Mesodermal cell (in vitro differentiated cells): ENCODE measurements around the gene ACTL7B.
"Not testable (repeated sequence)": the region's sequence is repeated elsewhere in the genome, so short reads cannot be mapped to it uniquely, and the experiment has no call there.

Experiments
- H3K27ac ChIP-seq: 2 replicates; pipeline ENCODE4 v1.7.0; 2013; ENCODE audit warnings: mild to moderate bottlenecking, low read depth, low read length, moderate library complexity; ENCODE audit not compliant: severe bottlenecking
- H3K36me3 ChIP-seq: 2 replicates; pipeline ENCODE4 v1.7.1; 2013; ENCODE audit warnings: mild to moderate bottlenecking, low read length, moderate library complexity; ENCODE audit not compliant: control insufficient read depth, insufficient read depth
- H3K4me1 ChIP-seq: one replicate; pipeline ENCODE4 v1.7.1; 2013; ENCODE audit warnings: mild to moderate bottlenecking, low read length; ENCODE audit not compliant: insufficient read depth, control insufficient read depth, poor library complexity, severe bottlenecking
- H3K4me3 ChIP-seq: 2 replicates; pipeline ENCODE4 v1.7.0; 2013; ENCODE audit warnings: low read length, control low read depth, mild to moderate bottlenecking; ENCODE audit not compliant: insufficient read depth, poor library complexity, severe bottlenecking; ENCODE audit errors: extremely low read depth
- H3K9me3 ChIP-seq: 2 replicates; pipeline ENCODE4 v1.7.1; 2013; ENCODE audit warnings: mild to moderate bottlenecking, low read length, moderate library complexity; ENCODE audit not compliant: control insufficient read depth
- WGBS, 2 experiments: methylation state at CpG; one replicate each; pipeline ENCODE4 v1.1.5; 2013; ENCODE audit warnings: missing lambda C conversion rate in 2 of 2; ENCODE audit not compliant: insufficient coverage in 2 of 2; 5-methylcytosine and 5-hydroxymethylcytosine counted together

ACTL7B gene

DNA sequence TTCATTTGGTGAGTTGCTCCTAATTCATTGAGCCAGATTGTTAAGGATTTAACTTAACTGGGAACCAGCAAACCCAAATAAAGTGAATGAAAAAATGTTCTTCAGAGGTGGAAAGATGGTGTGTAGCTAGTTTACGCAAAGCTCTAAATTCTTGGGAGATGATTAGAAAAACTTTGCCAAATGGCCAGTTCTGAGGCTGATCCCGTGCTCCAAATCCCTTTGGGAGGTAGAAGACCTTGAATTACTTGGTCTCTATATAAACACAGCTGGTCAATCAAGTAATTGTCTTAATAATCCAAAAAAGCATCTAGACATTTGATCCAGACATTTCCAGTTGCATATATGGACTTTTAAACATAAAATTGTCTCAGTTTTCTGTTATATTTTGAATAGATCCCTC lies 11.4 kb downstream of the ACTL7B start:
- Histone ChIP-seq H3K4me1 (no peaks in the 10 kb centered on the region), H3K27ac (no peak overlapping the region), H3K9me3 (no peaks in the 10 kb centered on the region), H3K36me3 (no peaks in the 10 kb centered on the region), H3K4me3 (no peak overlapping the region)
- WGBS, 2 experiments = 100% methylated on average over 1 of the region's 2 CpGs

- no peaks in the 10 kb centered on the region for H3K36me3 ChIP-seq
- H3K9me3 ChIP-seq = no peaks in the 10 kb centered on the region
- no peak overlapping the region for H3K4me3 ChIP-seq
- WGBS, 2 experiments = 83 to 85% methylated on average over 14 to 15 of the region's 16 CpGs
- H3K27ac ChIP-seq = no peak overlapping the region
- H3K4me1 ChIP-seq = no peaks in the 10 kb centered on the region
Observed at GRCh38 chr9:108842610-108843295, 13.0 kb downstream of the ACTL7B start.

DNA sequence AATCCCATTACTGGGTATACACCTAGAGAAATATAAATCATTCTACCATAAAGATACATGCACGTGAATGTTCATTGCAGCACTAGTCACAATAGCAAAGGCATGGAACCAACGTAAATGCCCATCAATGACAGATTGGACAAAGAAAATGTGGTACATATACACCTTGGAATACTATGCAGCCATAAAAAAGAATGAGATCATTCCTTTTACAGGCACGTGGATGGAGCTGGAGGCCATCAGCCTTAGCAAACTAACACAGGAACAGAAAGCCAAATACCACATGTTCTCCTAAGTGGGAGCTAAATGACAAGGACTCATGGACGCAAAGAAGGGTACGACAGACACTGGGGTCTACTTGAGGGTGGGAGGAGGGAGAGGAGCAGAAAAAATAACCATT lies 16.2 kb downstream of the ACTL7B start:
- H3K36me3 ChIP-seq, H3K9me3 ChIP-seq, H3K4me1 ChIP-seq, H3K27ac ChIP-seq, H3K4me3 ChIP-seq: not testable (repeated sequence)
- WGBS, 2 experiments = 80% methylated on average over 1 of the region's 5 CpGs; no CpG with 5 or more reads in 1 of the 2 experiments

DNA sequence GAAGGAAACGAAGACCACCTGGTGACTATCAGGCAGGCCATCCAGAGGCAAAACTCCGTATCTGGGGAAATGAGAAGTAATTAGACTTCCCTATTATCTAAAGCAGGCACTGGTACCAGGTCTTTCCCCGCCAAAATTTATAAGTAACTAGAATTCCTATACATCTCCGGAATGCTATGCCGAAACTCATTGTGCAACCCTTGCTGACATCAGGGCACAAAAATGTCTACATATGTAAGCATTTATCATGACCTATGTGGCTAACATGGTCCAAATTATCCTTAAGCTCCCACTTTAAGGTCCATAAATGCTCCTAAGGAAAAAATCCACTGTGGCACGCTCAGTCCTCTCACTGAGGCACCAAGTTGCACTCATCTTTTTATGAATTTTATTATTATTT lies 17.8 kb downstream of the ACTL7B start:
- no peak overlapping the region for H3K4me3 ChIP-seq
- H3K9me3 ChIP-seq = no peaks in the 10 kb centered on the region
- H3K27ac ChIP-seq = no peak overlapping the region
- WGBS, 2 experiments = 90 to 97% methylated on average over 5 of the region's 6 CpGs
- peaks cover 9% of the 10 kb centered on the region for H3K4me1 ChIP-seq
- H3K36me3 ChIP-seq = no peaks in the 10 kb centered on the region

GRCh38 chr9:108837530-108837929 lies 18.3 kb downstream of the ACTL7B start:
- H3K4me3 ChIP-seq = no peak overlapping the region
- H3K9me3 ChIP-seq = no peaks in the 10 kb centered on the region
- 92 to 96% methylated on average over 2 of the region's 4 CpGs for WGBS, 2 experiments
- peaks cover 9% of the 10 kb centered on the region for H3K4me1 ChIP-seq
- no peak overlapping the region for H3K27ac ChIP-seq
- no peaks in the 10 kb centered on the region for H3K36me3 ChIP-seq

DNA sequence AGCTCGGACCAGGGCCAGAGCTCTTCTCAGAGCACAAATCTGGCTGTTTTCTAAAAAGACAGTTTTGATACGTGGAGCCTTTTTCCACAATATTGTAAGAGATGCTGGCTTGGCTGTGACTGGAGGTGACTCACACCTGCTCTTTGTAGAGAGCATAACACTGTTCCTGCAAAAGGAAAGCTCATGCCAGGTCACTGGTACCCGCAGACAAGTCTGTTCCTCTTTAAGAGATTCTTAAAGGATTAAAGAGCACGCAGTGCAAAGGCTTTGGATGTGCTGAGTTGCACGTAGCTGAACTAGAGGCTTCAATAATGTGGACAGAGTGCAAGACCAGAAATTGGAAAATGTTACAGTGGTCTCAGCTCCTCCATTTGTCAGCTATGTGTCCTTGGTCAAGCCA lies 19.0 kb downstream of the ACTL7B start:
- WGBS, 2 experiments = 78 to 82% methylated on average over 5 of the region's 5 CpGs
- H3K9me3 ChIP-seq = no peaks in the 10 kb centered on the region
- H3K36me3 ChIP-seq = no peaks in the 10 kb centered on the region
- peaks cover 9% of the 10 kb centered on the region for H3K4me1 ChIP-seq
- no peak overlapping the region for H3K4me3 ChIP-seq
- H3K27ac ChIP-seq = no peak overlapping the region

DNA sequence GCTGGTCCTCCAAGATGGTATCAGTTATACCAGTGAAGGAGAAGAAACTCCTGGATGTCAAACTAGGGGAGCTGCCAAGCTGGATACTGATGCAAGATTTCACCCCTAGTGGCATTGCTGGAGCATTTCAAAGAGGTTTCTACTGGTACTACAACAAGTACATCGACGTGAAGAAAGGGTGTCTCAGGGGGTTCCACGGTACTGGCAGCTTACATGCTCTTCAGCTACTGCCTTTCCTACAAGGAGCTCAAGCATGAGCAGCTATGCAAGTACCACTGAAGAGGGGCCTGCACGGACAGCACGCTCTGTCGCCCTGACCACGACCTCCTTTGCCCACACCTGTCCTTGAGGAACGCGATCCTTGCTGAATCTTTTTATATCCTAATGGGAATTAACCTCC lies 19.5 kb downstream of the ACTL7B start:
- WGBS, 2 experiments = 96 to 97% methylated on average over 6 to 7 of the region's 9 CpGs
- no peaks in the 10 kb centered on the region for H3K9me3 ChIP-seq
- no peak overlapping the region for H3K4me3 ChIP-seq
- H3K4me1 ChIP-seq = peaks cover 9% of the 10 kb centered on the region
- no peaks in the 10 kb centered on the region for H3K36me3 ChIP-seq
- peak overlapping the region; percentile 2 for H3K27ac ChIP-seq

DNA sequence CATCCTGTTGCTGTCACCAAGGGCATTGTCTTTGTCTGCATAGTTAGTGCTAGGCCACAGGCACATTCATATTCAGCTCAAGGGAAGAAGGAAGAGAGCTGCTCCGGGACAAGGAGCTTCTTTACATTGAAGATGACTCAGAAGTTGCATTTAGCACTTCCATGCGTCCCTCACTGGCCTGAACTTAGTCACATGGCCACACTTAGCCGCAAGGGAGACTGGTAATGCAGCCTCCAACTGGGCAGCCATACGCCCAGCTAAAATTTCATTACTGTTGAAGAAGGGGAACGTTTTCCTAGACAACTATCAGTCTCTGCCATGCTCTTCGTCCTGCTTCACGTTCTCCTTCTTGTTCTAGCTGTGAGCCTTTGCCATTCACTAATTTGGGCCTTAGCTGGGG lies 20.0 kb downstream of the ACTL7B start:
- 60 to 79% methylated on average over 6 to 7 of the region's 7 CpGs for WGBS, 2 experiments
- H3K9me3 ChIP-seq = no peaks in the 10 kb centered on the region
- peak overlapping the region; percentile 37 for H3K27ac ChIP-seq
- peaks cover 9% of the 10 kb centered on the region for H3K4me1 ChIP-seq
- no peaks in the 10 kb centered on the region for H3K36me3 ChIP-seq
- no peak overlapping the region for H3K4me3 ChIP-seq

GRCh38 chr9:108834959-108835665 lies 20.7 kb downstream of the ACTL7B start:
- Histone ChIP-seq H3K27ac (peak overlapping the region; percentile 37), H3K9me3 (no peaks in the 10 kb centered on the region), H3K4me1 (peaks cover 9% of the 10 kb centered on the region), H3K36me3 (no peaks in the 10 kb centered on the region), H3K4me3 (no peak overlapping the region)
- 88 to 100% methylated on average over 3 to 4 of the region's 4 CpGs for WGBS, 2 experiments

- Histone ChIP-seq H3K36me3 (no peaks in the 10 kb centered on the region), H3K27ac (no peak overlapping the region), H3K9me3 (no peaks in the 10 kb centered on the region), H3K4me1 (peaks cover 9% of the 10 kb centered on the region), H3K4me3 (no peak overlapping the region)
- WGBS, 2 experiments = 100% methylated on average over 2 of the region's 3 CpGs
Observed at GRCh38 chr9:108832179-108832500, 23.6 kb downstream of the ACTL7B start.

GRCh38 chr9:108831496-108832178 lies 24.1 kb downstream of the ACTL7B start:
- no peak overlapping the region for H3K27ac ChIP-seq
- H3K9me3 ChIP-seq = no peaks in the 10 kb centered on the region
- H3K4me3 ChIP-seq = no peak overlapping the region
- WGBS, 2 experiments = 78 to 90% methylated on average over 1 of the region's 1 CpG
- H3K4me1 ChIP-seq = peaks cover 9% of the 10 kb centered on the region
- no peaks in the 10 kb centered on the region for H3K36me3 ChIP-seq
